MM.1S (cell line): ENCODE measurements around the gene NIN.

Experiments
- EZH2 ChIP-seq: fragments of 300-600 bp; sonication (generic); optimal IDR thresholded peaks from 2 replicates; pipeline ENCODE3; 2017; ENCODE audit warnings: low read depth, mild to moderate bottlenecking, antibody characterized with exemption, low read length, mixed read lengths
- EZH2phosphoT487 ChIP-seq: fragments of 300-600 bp; sonication (generic); IDR thresholded peaks from 2 replicates; pipeline ENCODE4 v1.6.1; 2018; ENCODE audit warnings: antibody characterized with exemption, low read length
- TF ChIP-seq, protein P1 (sequence below): fragments of 300-600 bp; sonication (generic); IDR thresholded peaks from 2 replicates; pipeline ENCODE4 v1.5.1; 2016; ENCODE audit warnings: antibody characterized with exemption, low read length, mixed read lengths

GRCh38 chr14:50756300-50756699, 74.7 kb downstream of the NIN start:
- TF ChIP-seq, protein P1, sequence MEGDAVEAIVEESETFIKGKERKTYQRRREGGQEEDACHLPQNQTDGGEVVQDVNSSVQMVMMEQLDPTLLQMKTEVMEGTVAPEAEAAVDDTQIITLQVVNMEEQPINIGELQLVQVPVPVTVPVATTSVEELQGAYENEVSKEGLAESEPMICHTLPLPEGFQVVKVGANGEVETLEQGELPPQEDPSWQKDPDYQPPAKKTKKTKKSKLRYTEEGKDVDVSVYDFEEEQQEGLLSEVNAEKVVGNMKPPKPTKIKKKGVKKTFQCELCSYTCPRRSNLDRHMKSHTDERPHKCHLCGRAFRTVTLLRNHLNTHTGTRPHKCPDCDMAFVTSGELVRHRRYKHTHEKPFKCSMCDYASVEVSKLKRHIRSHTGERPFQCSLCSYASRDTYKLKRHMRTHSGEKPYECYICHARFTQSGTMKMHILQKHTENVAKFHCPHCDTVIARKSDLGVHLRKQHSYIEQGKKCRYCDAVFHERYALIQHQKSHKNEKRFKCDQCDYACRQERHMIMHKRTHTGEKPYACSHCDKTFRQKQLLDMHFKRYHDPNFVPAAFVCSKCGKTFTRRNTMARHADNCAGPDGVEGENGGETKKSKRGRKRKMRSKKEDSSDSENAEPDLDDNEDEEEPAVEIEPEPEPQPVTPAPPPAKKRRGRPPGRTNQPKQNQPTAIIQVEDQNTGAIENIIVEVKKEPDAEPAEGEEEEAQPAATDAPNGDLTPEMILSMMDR = no peak
- no peak for TF ChIP-seq EZH2
- TF ChIP-seq EZH2phosphoT487 = no peak
